Activated B cell treated with CpG ODN at 0.5 μM for 24 hours (primary cell): ENCODE data around the gene PPP1R16B. TPM values are rescaled to one million over a fixed set of nuclear protein-coding genes. Genes with fewer than 3 reads are reported as not detected.

Experiments
- ATAC-seq: fragments of 200-7000 bp; cut with Tn5 transposase; one replicate; pipeline ENCODE4 v1.10.0; 2021; ENCODE audit warnings: low read depth, mild to moderate bottlenecking, moderate library complexity
- CTCF ChIA-PET: fragments of 350-600 bp; sonication (Branson Sonifier 250); formaldehyde crosslinking; loops from one replicate; lab custom pipeline; 2021; ENCODE audit warnings: antibody characterized with exemption; lab: Charles Lee
- POLR2A ChIA-PET: fragments of 350-600 bp; sonication (Branson Sonifier 250); formaldehyde crosslinking; loops from one replicate; lab custom pipeline; 2021; ENCODE audit warnings: antibody characterized with exemption; lab: Charles Lee
- DNase-seq: peaks from one replicate; pipeline ENCODE4 v3.0.0; 2022
- H3K27ac Mint-ChIP-seq: one replicate; pipeline ENCODE4 v1.8.0; 2020; ENCODE audit warnings: mixed read lengths
- H3K27me3 Mint-ChIP-seq: one replicate; pipeline ENCODE4 v1.8.0; 2021; ENCODE audit warnings: mixed read lengths
- H3K36me3 Mint-ChIP-seq: one replicate; pipeline ENCODE4 v1.8.0; 2021; ENCODE audit warnings: low read depth, mixed read lengths
- H3K4me1 Mint-ChIP-seq: one replicate; pipeline ENCODE4 v1.8.0; 2021; ENCODE audit warnings: mixed read lengths
- H3K4me3 Mint-ChIP-seq: one replicate; pipeline ENCODE4 v1.8.0; 2020; ENCODE audit warnings: mild to moderate bottlenecking, mixed read lengths
- H3K9me3 Mint-ChIP-seq: one replicate; pipeline ENCODE4 v1.8.0; 2020; ENCODE audit warnings: mixed read lengths
- CTCF ChIP-seq: fragments of 200-600 bp; IDR thresholded peaks from one replicate; pipeline ENCODE4 v1.8.0; 2022; ENCODE audit warnings: antibody characterized with exemption, mild to moderate bottlenecking
- intact Hi-C: fragments of 100-400 bp; cut with micrococcal nuclease; formaldehyde crosslinking; loops from one replicate; pipeline ENCODE4 v1.15.1; 2024
- total RNA-seq: library from RNA; stranded (reverse); gene quantifications from 2 replicates; pipeline ENCODE4 v1.2.3, GENCODE V29; 2022

Gene PPP1R16B
- total RNA-seq, 1 donor from 2014 or later = 99.3 TPM

- Mint-ChIP-seq H3K27me3 (no peaks in the 10 kb centered on the region), H3K4me1 (no peaks in the 10 kb centered on the region), H3K27ac (no peak overlapping the region), H3K4me3 (no peak overlapping the region), H3K36me3 (peaks cover 65% of the 10 kb centered on the region), H3K9me3 (no peaks in the 10 kb centered on the region)
- ChIA-PET POLR2A (no interaction called here), CTCF (no interaction called here)
- intact Hi-C loops = no loop called here
- ATAC-seq (no peak), DNase-seq (no peak)
- TF ChIP-seq CTCF = no peak
Measured at GRCh38 chr20:38970302-38970701, 164.8 kb downstream of the PPP1R16B start.

Other genes with a start within 250 kb of the PPP1R16B start
- gene ADIG, start 224.5 kb upstream of the PPP1R16B start, total RNA-seq = not detected in 2 replicates
- not detected in 2 replicates for gene ARHGAP40, start 203.9 kb upstream of the PPP1R16B start, total RNA-seq
- gene SLC32A1, start 81.2 kb upstream of the PPP1R16B start, total RNA-seq = not detected in 2 replicates
- 12.8 and 13.7 TPM in 2 replicates for gene ACTR5, start 57.2 kb upstream of the PPP1R16B start, total RNA-seq
- gene FAM83D, start 120.7 kb downstream of the PPP1R16B start, total RNA-seq = 0.93 and 1.2 TPM in 2 replicates
- 9.5 TPM in 2 replicates for gene DHX35, start 156.6 kb downstream of the PPP1R16B start, total RNA-seq